SK-N-SH (cell line): Measurements from ENCODE around the gene WDR83. TPM values are rescaled to one million over a fixed set of nuclear protein-coding genes. Genes with fewer than 3 reads are reported as not detected.

ENCODE experiments used
- CTCF ChIA-PET: fragments of 300-600, 350-600 bp; formaldehyde crosslinking; extraction: SDS; loops from one replicate; lab custom pipeline; 2021; lab: Yijun Ruan, JAX
- POLR2A ChIA-PET: fragments of 350-600 bp; sonication (Branson Sonifier 250); formaldehyde crosslinking; extraction: SDS; loops from one replicate; lab custom pipeline; 2020; ENCODE audit warnings: antibody characterized with exemption, inconsistent platforms; lab: Yijun Ruan, JAX
- DNase-seq: peaks from one replicate; pipeline ENCODE4 v3.0.0; 2012
- H2AFZ ChIP-seq: fragments of 200-600 bp; sonication (generic); 2 replicates; pipeline ENCODE4 v1.8.1; 2016; ENCODE audit warnings: antibody characterized with exemption, mild to moderate bottlenecking, low read depth
- H3F3A ChIP-seq: fragments of 200-600 bp; sonication (generic); replicated peaks from 2 replicates; pipeline ENCODE3; 2016; ENCODE audit warnings: antibody characterized with exemption, mild to moderate bottlenecking; ENCODE audit not compliant: insufficient read depth
- H3K27ac ChIP-seq, 2 experiments: fragments of 200-500 bp in 1 of 2; fragments of 200-600 bp in 1 of 2; sonication (Bioruptor generic) in 1 of 2; sonication (generic), shearing (Covaris generic) in 1 of 2; 2 replicates each; pipeline versions ENCODE4 v1.5.1 to v1.6.1; 2014 to 2016; ENCODE audit warnings: low read depth in 2 of 2, inconsistent platforms in 1 of 2, low read length in 1 of 2, mild to moderate bottlenecking in 1 of 2, mixed read lengths in 1 of 2
- H3K27me3 ChIP-seq: fragments of 200-600 bp; sonication (generic), shearing (Covaris generic); 2 replicates; pipeline ENCODE4 v1.6.1; 2016; ENCODE audit warnings: mixed run types; ENCODE audit not compliant: insufficient read depth
- H3K36me3 ChIP-seq, 2 experiments: fragments of 200-500 bp in 1 of 2; fragments of 200-600 bp in 1 of 2; sonication (Bioruptor generic) in 1 of 2; sonication (generic) in 1 of 2; replicated peaks in 1 of 2; 2 replicates each; pipeline versions ENCODE3 to v1.5.1; 2014 to 2016; ENCODE audit warnings: low read length in 1 of 2, mild to moderate bottlenecking in 1 of 2; ENCODE audit not compliant: insufficient read depth in 2 of 2, control insufficient read depth in 1 of 2
- H3K4me1 ChIP-seq, 2 experiments: fragments of 200-500 bp in 1 of 2; fragments of 200-600 bp in 1 of 2; sonication (Bioruptor generic) in 1 of 2; sonication (generic), shearing (Covaris generic) in 1 of 2; 2 replicates each; pipeline versions ENCODE4 v1.5.1 to v1.6.1; 2014 to 2016; ENCODE audit warnings: low read depth in 1 of 2, low read length in 1 of 2, mixed run types in 1 of 2; ENCODE audit not compliant: insufficient read depth in 2 of 2, control insufficient read depth in 1 of 2
- H3K4me2 ChIP-seq: fragments of 200-600 bp; sonication (generic), shearing (Covaris generic); 2 replicates; pipeline ENCODE4 v1.6.1; 2017; ENCODE audit warnings: mixed run types
- H3K4me3 ChIP-seq, 2 experiments: fragments of 200-500 bp in 1 of 2; fragments of 200-600 bp in 1 of 2; sonication (Bioruptor generic) in 1 of 2; sonication (generic), shearing (Covaris generic) in 1 of 2; 2 replicates each; pipeline versions ENCODE4 v1.5.1 to v1.8.1; 2014 to 2016; ENCODE audit warnings: low read depth in 2 of 2, inconsistent platforms in 1 of 2, low read length in 1 of 2, mild to moderate bottlenecking in 1 of 2, mixed read lengths in 1 of 2, moderate library complexity in 1 of 2
- H3K79me2 ChIP-seq: fragments of 200-600 bp; sonication (generic); 2 replicates; pipeline ENCODE4 v1.8.1; 2017; ENCODE audit warnings: mild to moderate bottlenecking; ENCODE audit not compliant: insufficient read depth
- H3K9ac ChIP-seq: fragments of 200-600 bp; sonication (generic); 2 replicates; pipeline ENCODE4 v1.6.1; 2017; ENCODE audit warnings: mixed run types
- H3K9me2 ChIP-seq: fragments of 200-600 bp; sonication (generic); 2 replicates; pipeline ENCODE4 v1.6.1; 2017; ENCODE audit warnings: mixed run types
- H3K9me3 ChIP-seq: fragments of 200-600 bp; sonication (generic); 2 replicates; pipeline ENCODE4 v1.6.1; 2017; ENCODE audit warnings: mixed run types, mild to moderate bottlenecking, moderate library complexity
- H4K20me1 ChIP-seq: fragments of 200-600 bp; sonication (generic); 2 replicates; pipeline ENCODE4 v1.6.1; 2017; ENCODE audit warnings: mild to moderate bottlenecking, mixed run types; ENCODE audit not compliant: insufficient read depth
- CHD2 ChIP-seq: fragments of 150-350 bp; IDR thresholded peaks from 2 replicates; pipeline ENCODE4 v1.6.1; 2018; ENCODE audit warnings: low read length; ENCODE audit not compliant: partially characterized antibody
- CTCF ChIP-seq: fragments of 200-600 bp; sonication (generic); IDR thresholded peaks from 2 replicates; pipeline ENCODE4 v1.6.1; 2017; ENCODE audit warnings: antibody characterized with exemption, mild to moderate bottlenecking, moderate library complexity
- ELF1 ChIP-seq: IDR thresholded peaks from 2 replicates; pipeline ENCODE4 v1.4.0; 2012
- FOXM1 ChIP-seq: IDR thresholded peaks from 2 replicates; pipeline ENCODE4 v1.4.0; 2012; ENCODE audit warnings: low read depth, mild to moderate bottlenecking
- GATA2 ChIP-seq: sonication (generic); formaldehyde crosslinking; IDR thresholded peaks from 2 replicates; pipeline ENCODE4 v1.5.0; 2020; ENCODE audit warnings: mild to moderate bottlenecking, missing genetic modification reagents
- IRF3 ChIP-seq: fragments of 150-350 bp; IDR thresholded peaks from 2 replicates; pipeline ENCODE4 v1.6.1; 2016; ENCODE audit warnings: mild to moderate bottlenecking, low read depth, low read length
- MAX ChIP-seq: IDR thresholded peaks from 2 replicates; pipeline ENCODE4 v1.4.0; 2012; ENCODE audit warnings: low read depth
- MXI1 ChIP-seq: IDR thresholded peaks from 2 replicates; pipeline ENCODE4 v1.6.1; 2012; ENCODE audit warnings: mild to moderate bottlenecking, low read depth, low read length, improper control_type of control experiment
- NFIC ChIP-seq: IDR thresholded peaks from 2 replicates; pipeline ENCODE4 v1.4.0; 2012; ENCODE audit warnings: borderline replicate concordance
- RAD21 ChIP-seq: IDR thresholded peaks from 2 replicates; pipeline ENCODE4 v1.6.1; 2012; ENCODE audit warnings: mild to moderate bottlenecking, low read length
- RCOR1 ChIP-seq: fragments of 150-350 bp; IDR thresholded peaks from 2 replicates; pipeline ENCODE4 v1.6.1; 2017; ENCODE audit warnings: antibody characterized with exemption, low read length
- REST ChIP-seq: IDR thresholded peaks from 2 replicates; pipeline ENCODE4 v1.6.1; 2012; ENCODE audit warnings: mild to moderate bottlenecking, low read depth, low read length, moderate library complexity
- RXRA ChIP-seq: IDR thresholded peaks from 2 replicates; pipeline ENCODE4 v1.4.0; 2012; ENCODE audit warnings: low read depth, mild to moderate bottlenecking, borderline replicate concordance
- SIN3A ChIP-seq: IDR thresholded peaks from 2 replicates; pipeline ENCODE4 v1.6.1; 2012; ENCODE audit warnings: low read depth, mild to moderate bottlenecking, low read length, moderate library complexity, borderline replicate concordance
- SMC3 ChIP-seq: IDR thresholded peaks from 2 replicates; pipeline ENCODE4 v1.6.1; 2012; ENCODE audit warnings: low read depth, low read length, improper control_type of control experiment
- TAF1 ChIP-seq: IDR thresholded peaks from 2 replicates; pipeline ENCODE4 v1.6.1; 2012; ENCODE audit warnings: low read depth, mild to moderate bottlenecking, low read length, moderate library complexity, borderline replicate concordance
- TCF12 ChIP-seq: IDR thresholded peaks from 2 replicates; pipeline ENCODE4 v1.4.0; 2012
- TEAD4 ChIP-seq: IDR thresholded peaks from 2 replicates; pipeline ENCODE4 v1.4.0; 2012; ENCODE audit warnings: mild to moderate bottlenecking, borderline replicate concordance; ENCODE audit not compliant: insufficient read depth
- USF1 ChIP-seq: IDR thresholded peaks from 2 replicates; pipeline ENCODE4 v1.4.0; 2012; ENCODE audit warnings: low read depth, borderline replicate concordance
- USF2 ChIP-seq: fragments of 150-350 bp; IDR thresholded peaks from 2 replicates; pipeline ENCODE4 v1.6.1; 2017; ENCODE audit warnings: antibody characterized with exemption, low read length, low read depth, borderline replicate concordance
- YY1 ChIP-seq: IDR thresholded peaks from 2 replicates; pipeline ENCODE4 v1.4.0; 2012; ENCODE audit warnings: low read depth, mild to moderate bottlenecking
- WGBS: methylation state at CpG from one replicate; pipeline ENCODE4 v1.1.6; 2017; ENCODE audit warnings: low lambda C conversion rate; 5-methylcytosine and 5-hydroxymethylcytosine counted together
- polyA plus RNA-seq, 3 experiments: library from polyadenylated mRNA; depleted of rRNA; stranded (reverse); fragments of >200 nt; gene quantifications; 2 replicates each; pipeline ENCODE4 v1.2.3, GENCODE V29; 2012

WDR83 gene
- polyA plus RNA-seq, 1 of the 3 experiments (the other 2 are of a cell fraction): 18.2 TPM

GRCh38 chr19:12695514-12695913, 28.9 kb downstream of the WDR83 start (continued):
- TF ChIP-seq USF2: no peak
- no peak for TF ChIP-seq SIN3A
- TF ChIP-seq RCOR1: no peak
- no peak for TF ChIP-seq CTCF
- TF ChIP-seq RAD21: no peak

GRCh38 chr19:12695997-12696365, 29.4 kb downstream of the WDR83 start:
- Histone ChIP-seq H3K27ac (peak overlapping the region in 1 of 2 experiments; percentile 83; a peak in 2 of 4 replicates), H3K4me3 (peak overlapping the region; percentile 81 to 89), H3K4me2 (peak overlapping the region; percentile 81), H3K36me3 (peaks cover 15 to 17% of the 10 kb centered on the region in 2 experiments), H3K27me3 (no peaks in the 10 kb centered on the region), H3F3A (peaks cover 33% of the 10 kb centered on the region), H2AFZ (peak overlapping the region; percentile 89), H3K9ac (peak overlapping the region; percentile 68), H3K9me3 (no peaks in the 10 kb centered on the region), H3K4me1 (peaks cover 0 to 16% of the 10 kb centered on the region in 2 experiments; a peak in 2 of 4 replicates), H3K79me2 (no peaks in the 10 kb centered on the region; the same call in 1 of the 2 replicates), H3K9me2 (no peaks in the 10 kb centered on the region), H4K20me1 (no peaks in the 10 kb centered on the region)
- DNase-seq: peak; percentile 59
- CTCF ChIA-PET: interaction anchor here (0.9 to 2.9 kb wide), 7 partner anchors 10 to 152 kb away, joined by 4 to 11 read pairs (median 4); no protein-coding TSS in a partner anchor
- TF ChIP-seq ELF1 (no peak), TCF12 (no peak), SMC3 (no peak), TEAD4 (no peak), RXRA (no peak), CHD2 (no peak), USF1 (no peak), REST (no peak), YY1 (no peak), IRF3 (no peak), MAX (no peak), NFIC (no peak), RCOR1 (no peak), MXI1 (no peak), SIN3A (no peak), FOXM1 (no peak), GATA2 (CRISPR knock-in tag) (no peak), TAF1 (no peak)
- WGBS: no CpG with 5 or more reads among the region's 36 CpGs
- POLR2A ChIA-PET: interaction anchor here (0.6 to 1.9 kb wide), 8 partner anchors 10 to 117 kb away, joined by 3 to 5 read pairs (median 4); partner anchors contain the start of genes DHPS, MAN2B1 and WDR83
